GM19025 (cell line): ENCODE data around the gene BTAF1.

ENCODE experiments used
- ATAC-seq: cut with Tn5 transposase; IDR thresholded peaks from one replicate; pipeline ENCODE4 v1.9.1; 2021; ENCODE audit warnings: mild to moderate bottlenecking, low read depth, moderate library complexity; ENCODE audit not compliant: unreplicated experiment

Gene BTAF1

GRCh38 chr10:91907914-91908336, 15.6 kb upstream of the BTAF1 start:
- no peak for ATAC-seq

DNA sequence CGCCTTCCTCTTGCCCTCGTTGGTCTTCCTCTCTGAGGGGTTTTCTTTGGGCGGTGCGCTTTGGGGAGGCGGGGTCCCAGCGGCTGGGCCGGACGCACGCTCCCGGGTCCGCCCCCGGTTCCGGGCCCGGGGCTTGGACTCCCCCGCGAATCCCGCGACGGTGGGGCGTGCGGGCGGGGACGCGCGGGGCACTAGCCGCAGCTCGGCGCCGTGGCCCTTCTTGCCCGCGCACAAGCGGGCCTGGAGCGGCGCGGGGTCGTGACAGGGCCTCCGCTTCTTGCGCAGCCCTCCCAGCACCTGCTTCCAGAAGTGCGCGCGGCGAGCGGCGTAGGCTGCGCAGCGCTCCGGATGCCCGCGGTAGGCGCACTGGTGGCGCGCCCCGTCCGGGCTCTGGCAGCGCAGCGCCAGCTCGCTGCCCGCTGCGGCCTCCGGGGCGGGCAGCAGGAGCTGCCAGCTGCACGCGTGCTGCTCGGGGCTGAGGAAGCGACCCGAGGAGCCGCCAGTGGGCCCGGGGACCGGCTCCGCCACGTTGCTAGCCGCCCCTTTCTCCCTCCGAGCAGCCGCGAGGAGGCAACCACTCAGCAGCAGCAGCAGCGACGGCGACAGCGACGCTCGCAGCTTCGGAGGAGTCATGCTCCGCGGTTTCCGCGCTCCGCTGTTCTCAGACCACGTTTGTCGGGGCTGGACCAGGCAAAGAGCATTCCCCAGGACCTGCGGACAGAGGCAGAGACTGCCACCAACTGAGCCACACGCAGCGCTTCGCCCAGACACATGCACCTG, 15.0 kb upstream of the BTAF1 start:
- peak; percentile 90 for ATAC-seq

DNA sequence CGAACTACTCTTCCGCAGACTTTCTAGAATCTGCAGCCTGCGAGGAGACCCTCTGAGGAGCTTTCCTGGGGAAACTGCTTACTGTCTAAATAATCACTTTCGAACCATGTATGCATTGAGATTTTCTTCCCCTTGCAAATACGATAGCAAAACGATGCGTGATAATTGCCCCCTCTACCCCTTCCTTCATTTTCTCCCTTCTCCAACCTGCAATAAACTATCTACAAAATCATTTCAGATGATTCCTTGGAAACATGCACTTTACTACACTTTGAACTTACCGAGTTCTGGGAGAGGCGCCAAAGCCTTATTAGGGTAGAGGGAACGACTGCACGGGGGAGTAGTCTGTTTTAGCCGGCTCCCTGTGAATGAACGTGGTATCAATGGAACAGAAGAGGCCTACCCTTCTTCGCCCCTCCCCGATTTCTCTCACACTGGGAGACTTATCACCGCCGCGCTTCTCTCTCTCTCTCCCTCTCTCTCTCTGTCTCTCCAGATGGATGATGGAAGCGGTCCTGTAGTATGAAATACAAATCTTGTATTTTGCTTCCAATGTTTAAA, 14.4 kb upstream of the BTAF1 start, which contains the start of gene FGFBP3:
Gene FGFBP3 (minus strand): TSS at position 370 of the 561 bp plus-strand sequence. CDS start 517 bp downstream, outside the sequence.
- ATAC-seq, result no peak

GRCh38 chr10:91910467-91910866, 13.1 kb upstream of the BTAF1 start:
- ATAC-seq, result no peak

DNA sequence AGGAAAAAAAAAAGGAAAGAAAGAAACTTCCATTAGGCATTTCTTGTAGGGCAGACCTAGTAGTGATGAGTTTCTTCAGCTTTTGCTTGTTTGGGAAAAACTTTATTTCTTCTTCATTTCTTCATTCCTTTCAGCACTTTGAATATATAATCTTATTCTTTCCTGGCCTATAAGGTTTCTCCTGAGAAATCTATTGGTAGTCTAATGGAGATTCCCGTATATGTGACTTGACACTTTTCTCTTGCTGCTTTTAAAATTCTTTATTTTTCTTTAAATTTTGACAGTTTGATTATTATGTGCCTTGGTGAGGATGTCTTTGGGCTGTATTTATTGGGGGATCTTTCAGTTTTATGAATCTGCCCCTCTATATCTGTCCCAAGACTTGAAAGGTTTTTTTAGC, 3.9 kb upstream of the BTAF1 start:
- no peak for ATAC-seq

- ATAC-seq, result no peak
Observed at GRCh38 chr10:91924212-91925021, 847 bp downstream of the BTAF1 start.

- no peak for ATAC-seq
Observed at GRCh38 chr10:91925022-91925320, 1.4 kb downstream of the BTAF1 start.

DNA sequence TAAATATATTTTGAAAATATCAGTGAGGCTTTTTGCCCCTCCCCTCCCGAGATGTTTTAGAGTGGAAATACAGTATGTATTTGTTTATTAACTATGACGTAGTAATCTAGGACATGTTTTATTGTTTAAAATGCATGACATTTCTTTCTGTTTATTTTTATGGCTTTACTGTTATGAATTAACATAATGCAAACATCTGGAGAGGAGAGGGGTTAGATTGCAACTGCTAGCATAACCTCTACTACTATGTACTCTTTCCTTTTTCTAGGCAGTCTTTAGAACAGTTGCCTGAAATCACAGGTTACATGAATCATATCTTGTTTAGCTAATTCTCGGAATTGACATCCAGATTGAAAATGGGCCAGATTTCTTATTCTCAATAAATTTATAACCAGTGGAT, 7.4 kb downstream of the BTAF1 start:
- no peak for ATAC-seq

DNA sequence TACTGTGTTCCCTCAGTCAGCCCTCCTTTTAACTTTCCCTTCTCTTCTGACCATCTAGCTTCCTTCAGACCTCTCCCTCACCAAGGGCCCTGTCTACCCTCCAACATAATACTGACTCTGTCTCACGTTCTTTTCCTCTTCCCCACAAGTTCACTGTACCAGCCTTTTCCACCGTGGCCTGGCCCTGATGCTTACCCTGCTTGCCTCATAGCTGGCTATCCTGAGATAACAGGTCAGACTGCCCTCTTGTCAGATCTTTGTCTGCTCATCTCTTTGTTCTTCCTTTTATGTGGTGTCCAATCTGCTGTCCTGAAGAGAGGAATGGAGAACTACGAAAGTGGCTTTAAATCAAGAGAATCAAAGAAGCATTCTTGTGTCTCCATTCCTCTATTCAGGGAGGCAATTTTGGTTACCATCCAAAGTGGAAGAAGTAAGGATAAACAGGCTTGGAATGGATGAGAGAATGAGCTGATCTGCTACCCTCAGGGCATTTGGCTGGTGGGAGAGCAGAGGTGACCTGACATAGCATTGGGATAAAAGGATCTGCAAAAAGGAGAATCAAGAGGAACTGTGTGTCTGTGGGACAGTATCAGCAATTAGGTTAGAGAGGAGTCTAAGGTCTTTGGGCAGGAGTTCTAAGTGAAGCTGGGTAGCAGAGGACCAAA, 8.1 kb downstream of the BTAF1 start:
- ATAC-seq, result no peak

- ATAC-seq, result no peak
Observed at GRCh38 chr10:91932737-91933136, 9.2 kb downstream of the BTAF1 start.

DNA sequence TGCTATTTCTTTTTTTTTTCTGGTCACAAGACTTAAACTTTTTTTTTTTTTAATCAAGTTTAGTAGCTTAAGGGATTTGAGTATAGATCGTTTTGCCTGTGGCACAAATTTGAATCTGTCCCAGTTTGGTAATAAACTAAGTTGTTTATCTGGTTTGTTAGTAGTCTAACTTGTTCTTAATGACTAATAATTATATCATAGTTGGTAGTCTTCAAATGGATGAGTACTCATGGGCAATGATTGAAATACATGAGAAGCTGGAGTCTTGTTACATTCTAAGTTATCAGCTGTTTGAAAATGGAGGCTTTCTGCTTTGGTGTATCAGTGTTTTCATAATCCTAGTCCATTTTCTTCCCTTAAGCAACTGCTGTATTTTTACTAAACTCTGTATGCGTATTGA, 12.3 kb downstream of the BTAF1 start:
- ATAC-seq, result no peak

DNA sequence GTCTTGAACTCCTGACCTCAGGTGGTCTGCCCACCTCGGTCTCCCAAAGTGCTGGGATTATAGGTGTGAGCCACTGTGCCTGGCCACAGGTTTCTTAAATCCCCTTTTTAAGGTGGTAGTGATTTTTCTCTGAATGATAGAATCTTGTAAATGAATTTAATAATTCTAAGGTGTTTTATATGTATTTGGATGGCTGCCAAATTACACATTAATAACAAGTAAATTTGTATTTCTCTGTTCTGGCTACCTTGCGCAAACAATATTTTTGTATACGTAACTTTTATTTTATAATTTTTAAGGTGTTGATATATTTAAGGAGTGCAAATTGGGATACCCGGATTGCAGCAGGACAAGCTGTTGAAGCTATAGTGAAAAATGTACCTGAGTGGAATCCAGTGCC, 16.1 kb downstream of the BTAF1 start:
- no peak for ATAC-seq

DNA sequence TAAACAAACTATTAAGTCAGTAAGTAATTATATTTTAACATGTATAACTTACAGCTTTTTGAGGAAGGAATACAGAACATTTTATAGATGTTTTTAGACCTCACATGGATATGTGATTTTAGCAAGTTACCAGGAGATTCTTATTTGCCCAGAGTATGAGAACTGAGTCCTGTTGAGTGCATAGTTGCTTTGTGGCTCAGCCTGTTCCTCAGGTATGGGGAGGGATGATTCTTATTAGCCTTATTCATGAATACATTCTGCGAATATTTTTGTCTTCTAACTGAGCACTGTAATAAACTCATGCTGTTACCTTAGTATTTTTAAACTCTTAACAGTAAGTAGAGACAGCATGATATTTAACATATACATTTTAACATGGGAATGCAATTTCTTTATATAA, 17.9 kb downstream of the BTAF1 start:
- no peak for ATAC-seq

DNA sequence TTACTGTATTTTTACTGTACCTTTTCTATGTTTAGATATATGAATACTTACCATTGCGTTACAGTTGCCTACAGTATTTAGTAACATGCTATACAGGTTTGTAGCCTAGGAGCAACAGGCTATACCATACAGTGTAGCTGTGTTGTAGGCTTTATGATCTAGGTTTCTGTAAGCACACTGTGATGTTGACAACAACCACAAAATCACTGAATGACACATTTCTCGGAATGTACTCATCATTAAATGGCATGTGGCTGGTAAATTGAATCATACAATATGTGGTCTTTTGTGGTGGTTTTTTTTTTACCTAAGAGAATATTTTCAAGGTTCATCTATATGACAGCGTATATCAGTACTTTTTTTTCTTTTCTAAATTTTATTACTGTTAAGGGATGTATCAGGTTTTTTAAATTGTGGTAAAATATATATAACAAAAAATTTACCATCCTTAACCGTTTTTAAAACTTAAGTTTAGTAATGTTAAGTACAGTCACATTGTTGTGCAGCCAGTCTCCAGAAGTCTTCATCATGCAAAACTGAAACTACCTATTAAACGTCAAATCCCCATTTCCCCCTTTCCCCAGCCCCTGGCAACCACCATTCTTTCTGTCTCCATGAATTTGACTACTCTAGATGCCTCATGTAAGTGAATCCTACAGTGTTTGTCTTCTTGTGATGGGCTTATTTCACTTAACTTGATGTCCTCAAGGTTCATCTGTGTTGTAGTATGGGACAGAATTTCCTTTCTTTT, 21.5 kb downstream of the BTAF1 start:
- no peak for ATAC-seq

GRCh38 chr10:91953600-91954160, 30.1 kb downstream of the BTAF1 start:
- no peak for ATAC-seq

DNA sequence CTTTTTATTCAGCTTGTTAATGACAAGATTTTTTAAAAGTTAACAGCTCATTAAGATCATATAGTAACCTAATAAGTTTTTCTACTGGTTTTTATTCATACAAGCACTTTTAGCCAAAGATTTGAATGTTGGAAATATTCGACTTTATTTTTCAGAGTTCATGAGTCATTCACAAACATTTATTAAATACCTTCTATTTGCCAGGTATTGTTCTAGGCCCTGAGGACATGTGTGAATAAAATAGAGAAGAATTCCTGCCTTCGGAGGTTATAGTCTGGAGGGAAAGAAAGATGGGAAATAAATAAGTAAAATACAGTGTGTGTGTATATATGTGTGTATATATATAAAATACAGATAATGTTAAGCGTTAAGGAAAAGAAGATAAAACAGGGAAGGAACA, 31.5 kb downstream of the BTAF1 start:
- no peak for ATAC-seq

DNA sequence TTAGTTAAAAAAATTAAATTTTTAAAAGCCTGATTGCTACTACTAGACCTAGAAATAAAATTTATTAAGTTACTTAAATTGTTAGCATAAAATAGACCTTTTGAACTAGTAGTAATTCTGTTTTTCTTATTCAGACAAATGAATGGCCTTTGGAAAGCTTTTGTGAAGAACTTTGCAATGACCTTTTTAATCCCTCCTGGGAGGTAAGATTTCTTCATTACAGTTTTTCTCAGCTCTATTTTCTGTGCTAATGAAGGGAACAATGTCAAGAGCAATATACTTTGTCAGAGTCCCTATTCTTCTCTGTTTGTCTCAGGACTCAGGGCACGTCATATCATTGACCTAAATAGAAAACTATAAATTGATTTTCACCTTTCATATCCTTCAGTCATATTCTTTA, 33.5 kb downstream of the BTAF1 start:
- ATAC-seq, result no peak

GRCh38 chr10:91969297-91969696, 45.7 kb downstream of the BTAF1 start:
- ATAC-seq, result no peak

DNA sequence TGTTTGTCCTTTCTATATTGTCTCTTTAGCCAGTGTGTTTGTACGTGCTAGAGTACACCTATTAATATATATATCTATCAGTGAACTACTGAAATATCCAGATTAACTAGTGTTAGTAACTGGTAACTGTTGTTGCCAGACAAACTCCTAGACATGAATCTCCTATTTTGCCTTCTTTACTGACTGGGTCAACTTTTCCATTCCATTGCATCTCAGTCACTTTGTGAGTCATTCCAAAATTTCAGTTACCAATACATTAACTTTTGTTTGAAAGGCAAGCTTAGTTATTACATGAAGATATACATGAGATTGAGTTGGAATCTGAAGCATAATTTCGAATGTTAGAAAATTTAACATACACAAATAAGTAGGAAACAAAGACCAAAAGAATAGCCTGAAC, 51.4 kb downstream of the BTAF1 start:
- ATAC-seq, result no peak

DNA sequence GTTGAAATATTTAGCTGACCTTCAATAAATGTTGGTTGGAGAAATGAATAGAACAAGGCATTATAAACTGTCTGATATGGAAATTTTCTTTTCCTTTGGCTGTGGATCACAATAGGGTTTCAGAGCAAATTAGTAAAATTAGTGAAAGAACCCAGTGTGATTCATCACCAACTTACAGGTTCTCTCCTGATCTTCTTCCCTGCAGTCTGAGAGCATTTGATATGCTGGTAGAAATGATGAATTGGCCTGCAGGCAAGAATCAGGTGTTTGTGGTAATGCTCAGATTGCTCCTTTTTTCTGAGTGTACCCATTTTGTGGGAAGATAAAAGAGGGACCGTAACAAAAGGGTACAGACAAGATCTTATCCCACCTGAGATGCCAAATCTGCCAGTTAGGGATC, 51.9 kb downstream of the BTAF1 start:
- ATAC-seq, result no peak
